Right atrium auricular region (tissue), 2 donors: ENCODE results near the gene OR12D2. TPM values are rescaled to one million over a fixed set of nuclear protein-coding genes. Genes with fewer than 3 reads are reported as not detected.
"Not testable (repeated sequence)": the region's sequence is repeated elsewhere in the genome, so short reads cannot be mapped to it uniquely, and the experiment has no call there.

Source experiments
- DNase-seq: peaks from one replicate; pipeline ENCODE4 v3.0.0-alpha.2; 2019; ENCODE audit warnings: low spot score
- H3K27ac ChIP-seq, 2 donors: fragments of 200-600 bp; sonication (generic); 1 replicate in 1 of 2; 2 replicates in 1 of 2; pipeline ENCODE4 v1.5.1; 2016 to 2019
- H3K27me3 ChIP-seq, 2 donors: fragments of 200-600 bp; sonication (generic); one replicate each; pipeline versions ENCODE4 v1.5.1 to v1.6.0; 2017 to 2019
- H3K36me3 ChIP-seq: fragments of 200-600 bp; sonication (generic); one replicate; pipeline ENCODE4 v1.5.1; 2016
- H3K4me1 ChIP-seq, 2 donors: fragments of 200-600 bp; sonication (generic); one replicate each; pipeline versions ENCODE4 v1.5.1 to v1.6.0; 2017 to 2019
- H3K4me3 ChIP-seq, 2 donors: fragments of 200-600 bp; sonication (generic); 1 replicate in 1 of 2; 2 replicates in 1 of 2; pipeline ENCODE4 v1.5.1; 2017 to 2019; ENCODE audit warnings: mild to moderate bottlenecking in 1 of 2, moderate library complexity in 1 of 2
- H3K9me3 ChIP-seq, 2 donors: fragments of 200-600 bp; sonication (generic); one replicate each; pipeline ENCODE4 v1.5.1; 2019
- total RNA-seq, 2 donors: library from RNA; depleted of rRNA; stranded (reverse); fragments of >200 nt; gene quantifications; one replicate each; pipeline ENCODE4 v1.1.0, GENCODE V29; 2016
- TF ChIP-seq, protein P1 (sequence below), 2 donors: fragments of 200-600 bp; sonication (generic); IDR thresholded peaks; one replicate each; pipeline ENCODE4 v1.5.1; 2019; ENCODE audit warnings: antibody characterized with exemption in 2 of 2

OR12D2 gene
- total RNA-seq, 2 donors from 2014 or later = not detected

DNA sequence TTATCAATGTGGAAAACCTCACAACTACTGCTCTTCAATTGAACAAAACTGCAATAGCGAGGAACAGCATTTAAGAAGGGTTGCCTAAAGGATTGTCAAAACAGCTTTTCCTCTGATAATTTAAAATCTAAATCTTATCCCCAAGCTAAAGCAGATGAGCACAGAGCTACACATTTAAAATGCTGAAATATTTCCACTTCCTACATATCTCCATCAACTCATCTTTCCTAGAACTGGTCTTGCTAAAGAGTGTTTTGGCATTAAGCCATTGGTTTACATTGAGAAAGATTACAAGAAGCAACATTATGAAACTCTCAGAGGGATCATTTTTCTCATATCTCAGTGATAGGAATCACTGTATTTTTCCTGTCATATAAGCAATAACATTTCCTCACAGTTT lies 47.3 kb downstream of the OR12D2 start:
- DNase-seq = no peak
- Histone ChIP-seq H3K27ac (no peak overlapping the region), H3K4me1 (no peaks in the 10 kb centered on the region), H3K36me3 (no peaks in the 10 kb centered on the region), H3K9me3 (no peaks in the 10 kb centered on the region), H3K4me3 (no peak overlapping the region), H3K27me3 (no peaks in the 10 kb centered on the region)
- TF ChIP-seq, protein P1, sequence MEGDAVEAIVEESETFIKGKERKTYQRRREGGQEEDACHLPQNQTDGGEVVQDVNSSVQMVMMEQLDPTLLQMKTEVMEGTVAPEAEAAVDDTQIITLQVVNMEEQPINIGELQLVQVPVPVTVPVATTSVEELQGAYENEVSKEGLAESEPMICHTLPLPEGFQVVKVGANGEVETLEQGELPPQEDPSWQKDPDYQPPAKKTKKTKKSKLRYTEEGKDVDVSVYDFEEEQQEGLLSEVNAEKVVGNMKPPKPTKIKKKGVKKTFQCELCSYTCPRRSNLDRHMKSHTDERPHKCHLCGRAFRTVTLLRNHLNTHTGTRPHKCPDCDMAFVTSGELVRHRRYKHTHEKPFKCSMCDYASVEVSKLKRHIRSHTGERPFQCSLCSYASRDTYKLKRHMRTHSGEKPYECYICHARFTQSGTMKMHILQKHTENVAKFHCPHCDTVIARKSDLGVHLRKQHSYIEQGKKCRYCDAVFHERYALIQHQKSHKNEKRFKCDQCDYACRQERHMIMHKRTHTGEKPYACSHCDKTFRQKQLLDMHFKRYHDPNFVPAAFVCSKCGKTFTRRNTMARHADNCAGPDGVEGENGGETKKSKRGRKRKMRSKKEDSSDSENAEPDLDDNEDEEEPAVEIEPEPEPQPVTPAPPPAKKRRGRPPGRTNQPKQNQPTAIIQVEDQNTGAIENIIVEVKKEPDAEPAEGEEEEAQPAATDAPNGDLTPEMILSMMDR (IDR thresholded peaks at IDR 0.05) = no peak

DNA sequence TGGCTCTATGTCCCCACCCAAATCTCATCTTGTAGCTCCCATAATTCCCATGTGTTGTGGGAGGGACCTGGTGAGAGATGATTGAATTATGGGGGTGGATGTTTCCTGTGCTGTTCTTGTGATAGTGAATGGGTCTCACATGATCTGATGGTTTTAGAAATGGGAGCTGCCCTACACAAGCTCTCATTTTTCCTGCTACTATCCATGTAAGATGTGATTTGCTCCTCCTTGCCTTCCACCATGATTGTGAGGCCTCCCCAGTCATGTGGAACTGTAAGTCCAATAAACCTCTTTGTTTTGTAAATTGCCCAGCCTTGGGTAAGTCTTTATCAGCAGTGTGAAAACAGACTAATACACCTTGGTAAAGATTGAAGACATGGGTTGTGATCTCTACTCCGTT lies 48.6 kb downstream of the OR12D2 start:
- H3K27me3 ChIP-seq, H3K9me3 ChIP-seq, H3K4me3 ChIP-seq, H3K27ac ChIP-seq, H3K36me3 ChIP-seq, H3K4me1 ChIP-seq, DNase-seq: not testable (repeated sequence)

Other genes with a start within 250 kb of the OR12D2 start
- gene OR2J2, start 224.7 kb upstream of the OR12D2 start, total RNA-seq = not detected
- gene OR14J1, start 93.9 kb upstream of the OR12D2 start, total RNA-seq = not detected
- not detected for gene OR5V1, start 26.8 kb upstream of the OR12D2 start, total RNA-seq
- gene OR12D3, start 20.3 kb upstream of the OR12D2 start, total RNA-seq = not detected
- gene OR12D1, start 19.3 kb downstream of the OR12D2 start, total RNA-seq = not detected
- not detected for gene OR10C1, start 43.7 kb downstream of the OR12D2 start, total RNA-seq
- not detected for gene OR11A1, start 61.4 kb downstream of the OR12D2 start, total RNA-seq
- gene OR2H1, start 61.5 kb downstream of the OR12D2 start, total RNA-seq = not detected
- gene MAS1L, start 92.3 kb downstream of the OR12D2 start, total RNA-seq = not detected
- not detected for gene UBD, start 164.1 kb downstream of the OR12D2 start, total RNA-seq
- not detected for gene OR2H2, start 189.5 kb downstream of the OR12D2 start, total RNA-seq
- 10 to 100 TPM; 16.4 to 32.0 TPM for gene GABBR1, start 237.6 kb downstream of the OR12D2 start, total RNA-seq